Smooth muscle cell of the brain vasculature (primary cell): ENCODE data around the gene DYSF.

Experiments
- DNase-seq: peaks from one replicate; pipeline ENCODE4 v3.0.0-alpha.2; 2012; ENCODE audit warnings: low read depth, low spot score

The DYSF gene

DNA sequence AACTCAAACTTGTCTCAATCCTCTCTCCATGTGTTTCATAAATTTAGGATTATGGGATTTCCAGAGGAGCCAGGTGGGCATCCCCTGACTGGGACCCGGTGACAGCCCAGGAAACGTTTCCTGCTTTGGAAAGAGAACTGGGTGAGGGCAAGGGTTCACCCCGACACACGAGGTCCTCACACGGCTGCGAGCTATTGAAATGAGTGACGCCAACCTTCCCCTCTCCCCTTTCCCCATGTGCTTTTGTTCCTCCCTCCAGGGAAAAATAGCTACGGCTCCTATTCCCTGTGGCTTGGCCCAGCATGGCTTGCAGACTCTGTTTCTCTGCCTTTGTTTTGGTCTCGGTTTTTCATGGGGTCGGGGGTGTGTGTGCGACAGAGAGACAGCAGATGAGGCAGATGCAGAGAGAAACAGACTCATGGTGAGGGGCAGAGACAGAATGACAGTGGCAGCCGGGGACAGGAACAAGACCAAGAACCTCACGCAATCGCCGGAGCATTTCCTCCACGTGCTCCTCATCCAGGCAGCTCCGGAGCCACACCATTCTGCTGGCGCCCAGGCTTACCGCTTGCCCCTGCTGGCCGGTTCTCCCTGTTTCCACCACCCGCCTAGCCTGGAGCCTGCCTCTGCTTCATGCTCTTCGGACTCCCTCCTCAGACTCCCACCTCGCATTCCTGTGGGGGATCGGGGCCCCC, 238.5 kb downstream of the DYSF start:
- no peak for DNase-seq

DNA sequence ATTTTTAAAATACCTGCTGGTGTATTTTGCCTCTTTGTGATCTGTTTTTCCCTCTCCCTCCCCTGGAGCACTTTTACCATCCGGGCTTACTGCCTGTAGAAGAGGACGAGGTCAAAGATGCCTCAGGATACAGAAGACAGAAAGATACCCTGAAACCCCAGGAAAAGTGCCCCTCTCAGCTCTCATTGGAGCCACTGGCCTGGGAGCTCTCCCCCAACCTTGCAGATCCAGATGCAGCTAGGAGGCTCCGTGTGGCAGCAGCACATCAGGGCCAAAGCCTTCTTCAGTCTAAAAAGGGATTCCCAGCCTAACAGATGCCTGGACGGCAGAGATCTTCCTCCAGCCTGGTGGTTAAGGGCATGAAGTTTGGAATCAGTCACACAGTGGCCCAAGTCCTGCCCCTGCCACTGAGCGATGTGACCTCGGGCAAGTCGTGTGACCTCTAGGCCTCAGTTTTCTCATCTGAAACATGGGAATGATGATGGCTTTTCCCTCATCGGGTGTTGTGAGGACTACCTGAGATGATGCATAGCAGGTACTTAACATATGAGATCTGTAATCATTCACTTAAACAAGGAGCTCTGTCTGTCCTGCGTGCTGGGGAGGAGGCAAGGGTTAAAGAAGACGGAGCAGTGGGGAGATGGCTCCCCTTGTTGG, 239.4 kb downstream of the DYSF start:
- no peak for DNase-seq

DNA sequence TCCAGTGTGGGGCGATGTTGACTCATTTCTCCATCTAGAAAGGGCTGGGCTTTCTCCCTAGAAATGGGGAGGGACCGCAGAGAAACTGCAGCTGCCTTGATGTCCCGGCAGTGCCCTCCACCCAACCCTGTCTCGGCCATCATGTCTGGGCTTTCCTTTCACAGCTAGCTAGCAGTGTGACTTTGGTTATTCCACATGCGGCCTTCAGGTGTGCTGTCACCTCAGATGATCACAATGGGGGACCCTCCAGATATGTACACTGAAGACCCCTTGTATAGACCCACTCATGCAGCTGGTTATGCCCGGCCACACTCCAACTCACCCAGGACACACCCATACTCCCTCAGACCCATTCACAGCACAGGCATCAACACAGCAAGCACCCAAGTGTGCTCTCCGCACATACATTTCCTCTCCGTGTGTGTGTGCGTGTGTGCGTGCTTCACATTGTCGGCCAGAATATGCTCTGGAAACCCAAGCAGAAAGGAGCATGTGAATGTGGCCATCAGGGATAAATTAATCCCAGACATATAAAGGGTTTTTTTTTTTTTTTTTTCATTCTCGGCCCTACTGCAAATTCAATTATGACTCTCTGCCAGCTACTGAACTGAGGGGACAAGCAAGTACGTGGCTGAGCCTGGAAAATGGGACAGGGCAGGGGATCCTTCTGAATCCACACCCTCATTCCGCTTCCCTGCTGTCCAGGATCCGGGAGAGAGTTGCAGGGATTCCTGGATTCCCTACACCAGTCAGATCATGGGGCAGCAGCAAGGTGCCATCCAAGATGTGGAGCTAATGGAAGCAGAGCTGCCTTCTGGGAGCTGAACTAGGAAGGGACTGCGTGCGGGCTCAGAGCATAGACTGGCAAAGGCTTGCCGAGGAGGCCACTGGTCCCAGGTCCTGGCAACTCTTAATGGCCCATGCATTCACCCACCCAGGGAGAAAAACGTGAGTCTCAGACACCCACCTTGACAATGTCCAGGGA, 240.2 kb downstream of the DYSF start:
- DNase-seq, result no peak

DNA sequence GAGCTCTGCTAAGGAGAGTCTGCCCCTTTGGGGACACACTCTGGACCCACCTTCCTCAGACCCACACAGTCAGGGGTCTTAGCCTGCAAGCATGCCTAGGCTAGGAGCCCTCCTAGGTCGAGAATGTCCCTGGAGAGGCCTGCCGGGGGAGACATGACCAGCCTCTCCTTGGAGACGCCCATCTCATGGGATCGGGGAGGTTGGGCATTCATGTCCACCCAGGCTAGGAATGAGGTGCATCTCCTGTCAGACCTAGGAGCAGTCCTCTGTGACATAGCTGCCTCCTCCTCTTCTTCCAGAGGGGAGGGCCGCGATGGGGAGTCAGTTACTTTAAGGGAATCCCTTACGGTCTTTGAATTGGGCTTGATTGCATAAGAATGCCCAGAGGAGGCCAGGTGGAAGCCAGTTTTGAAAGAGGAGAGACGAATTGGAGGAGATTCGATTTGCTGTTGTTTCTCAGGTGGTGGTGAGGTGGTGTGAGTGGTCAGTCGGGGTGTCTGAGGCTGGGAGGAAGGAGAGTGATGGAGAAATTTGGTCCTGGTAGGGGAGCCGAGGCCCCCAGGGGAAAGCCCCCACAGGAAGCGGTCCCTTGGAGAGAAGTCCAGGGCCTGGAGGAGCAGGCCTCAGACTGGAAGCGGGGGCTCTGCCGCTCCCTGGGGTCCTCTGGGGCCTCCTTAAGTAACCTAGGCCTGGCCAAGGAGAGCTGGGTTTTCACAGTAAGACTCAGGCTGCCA, 241.3 kb downstream of the DYSF start:
- DNase-seq, result no peak

DNA sequence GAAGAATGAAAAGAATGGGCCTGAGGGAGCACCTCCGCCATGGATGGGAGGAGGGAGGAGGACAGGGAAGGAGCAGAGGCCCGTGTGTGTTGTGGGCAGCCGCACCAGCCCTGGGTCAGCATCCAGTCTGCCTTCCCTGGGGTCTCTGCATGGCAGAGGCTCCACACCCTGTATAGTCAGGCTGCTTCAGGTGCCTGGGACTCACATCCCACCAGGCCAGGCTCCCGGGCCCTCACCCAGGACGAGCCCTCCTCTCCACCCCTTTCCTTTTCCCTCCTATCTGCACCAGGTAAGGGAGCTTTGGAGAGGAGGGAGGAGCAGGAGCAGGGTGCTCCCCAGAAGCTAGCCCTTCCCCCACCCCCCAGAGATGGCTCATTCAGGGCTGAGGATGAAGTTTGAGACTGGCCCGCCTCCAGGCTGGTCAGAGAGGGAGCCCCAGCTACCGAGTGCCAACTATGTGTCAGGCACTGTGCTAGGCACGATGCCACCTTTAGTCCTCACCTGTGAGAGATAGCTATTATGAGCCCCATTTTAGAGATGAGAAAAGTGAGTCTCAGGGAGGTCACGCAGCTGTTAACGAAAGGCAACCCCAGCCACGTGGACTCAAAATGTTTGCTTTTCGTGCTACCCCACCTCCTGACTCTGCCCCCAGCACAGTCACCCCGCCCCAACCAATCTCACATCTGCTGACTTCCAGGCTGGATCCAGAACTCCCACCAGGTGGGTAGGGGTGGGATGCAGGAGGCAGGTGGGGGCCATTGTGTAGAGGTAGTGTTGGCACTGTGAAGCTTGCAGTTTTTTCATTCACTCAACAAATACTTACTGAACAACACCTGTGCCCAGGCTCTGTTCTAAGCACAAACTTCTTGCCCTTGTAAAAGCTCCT, 242.1 kb downstream of the DYSF start:
- DNase-seq, result no peak

DNA sequence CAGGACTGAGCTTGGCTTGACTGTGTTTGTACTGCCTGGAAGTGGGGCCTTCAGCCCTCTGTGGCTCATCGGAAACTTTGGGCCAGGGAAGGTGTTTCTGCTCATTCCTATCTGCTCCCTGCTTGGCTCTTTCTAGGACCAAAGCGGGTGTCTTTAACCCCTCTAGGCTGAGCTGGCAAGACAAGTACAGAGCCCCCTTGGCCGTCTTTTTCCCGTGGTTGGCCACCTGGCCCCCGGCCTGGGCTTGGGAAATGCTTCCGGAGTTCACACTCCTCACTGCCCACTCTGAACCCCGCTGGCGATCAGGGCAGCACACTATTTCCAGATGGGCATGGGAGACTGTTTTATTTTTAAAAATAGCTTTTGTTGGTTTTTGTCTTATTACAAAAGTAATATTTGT, 243.0 kb downstream of the DYSF start:
- DNase-seq, result no peak

DNA sequence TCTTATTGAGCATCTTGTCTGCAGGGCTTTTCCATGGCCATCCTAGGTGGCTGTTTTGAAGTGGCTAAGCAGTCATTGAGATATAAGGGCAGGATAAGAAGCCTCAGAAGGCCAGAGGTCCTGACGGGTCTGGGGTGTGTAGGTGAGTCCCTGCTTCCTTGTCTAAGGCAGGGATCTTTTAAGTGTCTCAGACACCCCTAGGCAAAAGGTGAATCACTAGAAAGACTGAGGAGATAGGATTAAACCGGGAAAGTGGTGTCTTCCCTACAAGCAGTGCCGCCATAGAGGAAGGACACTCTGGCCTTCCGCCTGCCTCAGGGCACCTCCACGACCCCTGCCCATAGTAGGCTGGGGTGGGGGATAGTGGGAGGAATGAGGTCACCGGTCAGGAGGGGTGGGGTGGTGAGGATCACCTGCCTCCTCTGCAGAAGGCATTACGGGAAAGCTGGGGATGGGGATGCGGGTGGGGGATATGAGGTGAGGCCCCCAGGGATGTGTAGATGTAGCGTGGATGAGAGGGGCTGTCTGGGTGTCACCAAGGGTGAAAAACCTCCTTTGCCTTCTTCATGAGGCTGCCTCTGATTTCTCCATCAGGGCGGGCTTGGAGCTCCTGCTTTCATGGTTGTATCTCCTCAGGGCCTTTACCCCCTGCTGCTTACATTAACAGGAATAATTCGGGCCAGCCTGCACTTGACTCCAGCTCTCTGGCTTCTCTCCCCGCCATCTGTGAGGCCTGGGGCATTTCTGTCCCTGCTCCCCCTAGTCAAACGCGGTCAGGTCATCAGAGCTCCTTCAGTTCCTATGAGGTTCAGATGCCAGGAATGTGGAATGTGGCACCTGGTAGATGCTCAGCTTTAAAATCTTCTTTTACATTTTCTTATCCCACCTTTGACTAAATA, 244.0 kb downstream of the DYSF start:
- no peak for DNase-seq

DNA sequence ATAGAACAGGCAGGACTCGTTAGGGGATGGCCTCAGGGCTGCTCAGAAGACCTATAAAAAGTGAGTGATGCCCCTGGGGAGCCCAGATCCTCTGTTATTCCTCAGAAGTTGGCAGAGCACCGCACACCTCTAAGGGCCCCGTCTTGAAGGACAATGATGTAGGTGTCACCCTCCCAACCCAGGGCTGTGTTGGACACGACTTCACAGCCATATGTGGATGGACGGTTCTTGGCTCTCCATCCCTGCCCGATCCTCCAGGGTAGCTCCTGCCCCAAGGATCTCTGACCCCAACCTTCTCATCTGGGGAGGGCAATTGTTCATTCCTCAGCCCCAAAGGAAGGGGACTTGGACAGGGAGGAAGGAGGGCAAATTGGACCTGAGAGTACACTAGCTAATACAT, 246.1 kb downstream of the DYSF start:
- DNase-seq, result no peak

DNA sequence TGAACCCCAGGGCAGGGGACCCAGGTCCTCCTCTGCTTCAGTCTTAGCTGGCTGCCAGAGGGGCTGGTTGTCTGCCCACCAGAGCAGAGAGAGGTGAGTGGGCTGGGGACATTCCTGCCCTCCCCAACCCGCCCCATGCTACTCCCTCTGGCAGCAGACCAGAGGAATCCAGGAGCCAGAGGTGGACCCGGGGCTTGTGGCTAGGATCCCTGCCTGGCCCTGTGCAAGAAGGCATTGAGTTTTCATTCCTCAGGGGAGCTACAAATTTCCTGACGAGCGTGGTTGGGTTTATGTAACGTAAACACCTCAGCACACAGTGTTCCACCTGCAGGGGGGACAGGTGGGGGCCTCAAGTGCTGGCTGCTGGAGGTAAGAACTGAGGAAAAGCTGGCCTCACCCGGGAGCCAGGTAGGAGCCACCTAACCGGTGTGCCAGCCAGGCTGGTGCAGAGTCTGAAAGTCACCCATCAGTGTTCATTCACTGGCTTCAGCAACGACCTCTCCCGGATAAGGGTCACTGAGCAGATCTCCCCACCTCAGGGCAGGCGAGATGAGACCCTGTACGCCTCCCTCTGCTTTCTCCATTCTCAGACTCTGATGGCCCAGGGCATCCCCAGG, 246.8 kb downstream of the DYSF start:
- DNase-seq, result no peak

DNA sequence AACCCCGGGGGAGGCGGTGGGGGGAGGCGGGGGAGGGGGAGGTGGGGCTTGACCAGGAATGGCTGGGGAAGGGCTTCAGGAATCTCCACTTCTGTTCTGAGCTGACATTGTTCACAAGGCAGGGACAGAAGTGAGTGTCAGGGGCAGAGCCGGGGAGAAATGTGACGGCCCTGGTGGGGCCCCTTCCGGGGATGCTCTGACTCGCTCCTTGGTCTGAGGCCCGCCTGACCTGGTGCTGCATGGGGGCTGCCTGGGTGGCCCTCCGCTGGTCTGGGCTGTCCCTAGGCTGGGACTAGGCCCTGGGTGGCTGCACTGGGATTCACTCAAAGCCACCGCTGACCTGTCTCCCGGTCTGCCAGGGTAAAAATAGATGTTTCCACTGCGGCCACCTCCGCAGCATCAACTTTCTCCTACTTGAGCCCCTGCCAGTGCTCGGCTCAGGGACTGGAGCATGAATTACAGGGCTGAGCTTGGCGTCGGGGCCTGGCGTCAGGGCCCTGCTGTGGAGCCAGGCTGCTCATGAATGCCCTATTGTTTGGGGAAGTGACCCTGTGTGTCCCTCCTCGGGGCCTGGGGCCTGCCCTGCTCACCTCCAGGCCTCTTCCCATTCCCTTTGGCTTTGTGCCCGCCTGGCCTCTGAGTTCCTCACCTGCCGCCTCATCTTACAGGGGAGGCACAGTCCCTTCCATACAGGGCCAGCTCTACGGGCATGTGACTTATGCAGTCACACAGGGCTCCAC, 247.5 kb downstream of the DYSF start:
- DNase-seq, result no peak

DNA sequence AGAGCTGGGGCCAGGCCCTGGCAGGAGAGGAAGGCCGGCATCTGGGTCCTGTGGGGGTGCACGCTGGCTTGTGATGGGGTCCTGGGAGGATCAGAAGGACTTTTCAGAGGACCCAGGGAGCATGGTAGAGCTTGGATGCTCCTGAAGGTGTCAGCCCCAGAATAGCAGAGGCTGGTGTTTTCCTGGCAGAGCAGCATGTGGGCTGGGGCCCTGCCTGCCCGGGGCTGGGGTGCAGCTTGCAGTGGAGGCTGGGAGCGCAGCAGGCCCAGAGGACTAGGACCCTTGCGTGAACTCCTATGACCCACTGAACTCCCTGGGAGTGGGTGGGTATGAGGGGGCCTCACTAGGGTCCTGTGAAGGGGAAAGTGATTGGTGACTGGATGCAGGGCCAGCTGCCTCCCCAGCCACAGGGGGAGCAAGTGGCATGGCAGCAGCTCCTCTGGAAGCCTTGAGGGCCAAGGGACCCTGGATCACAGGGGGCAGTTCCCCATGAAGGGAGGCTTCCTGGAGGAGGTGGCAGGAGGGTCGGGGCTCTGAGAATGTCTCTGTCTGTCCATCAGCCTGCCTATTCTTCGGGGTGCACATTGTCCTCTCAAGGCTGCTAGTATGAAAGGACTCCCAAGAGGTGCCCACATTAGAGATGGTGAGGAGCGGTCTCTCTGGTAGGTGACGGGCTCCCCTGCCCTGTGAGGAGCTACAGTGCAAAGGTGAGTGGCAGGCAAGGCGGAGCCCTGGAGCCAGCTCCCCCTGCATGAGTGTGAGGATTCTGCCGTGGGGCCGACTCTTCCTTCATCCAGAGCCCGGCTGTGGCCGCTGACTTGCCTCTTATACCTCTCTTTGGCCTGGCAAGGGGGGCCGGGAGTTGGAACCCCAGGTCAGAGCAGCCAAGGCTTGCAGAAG, 249.0 kb downstream of the DYSF start:
- DNase-seq, result no peak

DNA sequence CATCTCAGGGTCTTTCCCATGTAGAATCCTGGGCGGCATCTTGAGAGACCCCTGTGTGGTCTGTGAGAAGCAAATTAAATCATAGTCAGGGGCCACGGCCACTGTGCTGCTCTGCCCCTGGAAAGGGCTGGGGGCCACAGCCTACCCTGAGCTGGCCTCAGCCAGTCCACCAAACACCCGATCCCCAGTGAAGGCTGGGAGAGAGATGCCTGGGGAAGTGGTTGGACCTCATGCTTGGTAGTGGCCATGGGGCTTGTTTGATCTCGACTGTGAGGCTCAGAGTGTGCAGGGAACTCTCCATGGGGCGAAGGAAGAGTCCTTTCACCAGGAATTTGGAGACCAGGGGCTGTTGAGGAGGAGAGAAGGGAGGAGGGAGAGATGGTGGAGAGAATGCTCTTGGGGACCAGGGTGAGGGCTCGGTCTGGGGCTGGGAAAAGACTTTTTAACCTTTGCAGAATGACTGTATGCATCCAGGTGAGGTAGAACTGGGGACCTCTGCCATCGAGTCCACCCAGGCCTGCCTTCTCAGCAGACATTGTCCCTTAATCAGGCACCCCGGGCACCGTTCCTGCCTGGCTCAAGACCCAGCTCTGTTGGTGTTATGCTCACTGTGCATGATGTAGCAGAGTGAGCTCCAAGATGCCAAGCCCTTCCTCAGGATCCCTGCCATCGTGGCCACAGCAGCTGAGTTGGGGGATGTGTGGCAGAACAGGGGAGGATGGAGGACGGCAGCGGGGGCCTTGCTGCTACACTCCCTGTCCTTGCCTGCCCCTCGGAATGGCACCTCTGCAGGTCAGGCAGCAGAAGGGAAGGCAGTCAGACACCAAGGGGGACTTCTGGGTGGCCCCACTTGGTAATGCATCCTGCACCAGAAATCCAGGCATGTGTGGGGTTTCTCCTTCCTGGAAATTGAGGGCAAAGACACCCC, 249.9 kb downstream of the DYSF start:
- DNase-seq, result no peak

DNA sequence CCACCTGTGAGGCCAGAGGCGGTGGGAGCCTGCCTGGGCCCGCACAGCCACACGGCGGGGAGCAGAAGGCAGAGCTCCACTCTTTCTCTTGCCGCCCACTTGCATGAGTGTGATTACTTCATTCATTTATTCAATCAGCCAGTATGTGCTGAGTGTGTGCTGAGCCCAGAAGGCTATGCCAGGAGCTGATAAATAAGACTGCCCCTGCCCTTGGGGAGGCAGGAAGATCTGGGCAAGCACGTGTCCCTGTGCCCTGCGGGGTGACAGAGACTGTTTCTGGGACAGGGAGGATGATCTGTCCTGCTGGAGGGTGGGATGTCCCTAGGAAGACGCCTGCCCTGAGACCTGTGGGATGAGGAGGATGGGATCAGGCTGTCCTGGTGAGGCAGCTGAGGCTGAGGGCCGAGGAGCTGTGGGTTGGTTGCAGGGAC, 250.8 kb downstream of the DYSF start:
- no peak for DNase-seq

DNA sequence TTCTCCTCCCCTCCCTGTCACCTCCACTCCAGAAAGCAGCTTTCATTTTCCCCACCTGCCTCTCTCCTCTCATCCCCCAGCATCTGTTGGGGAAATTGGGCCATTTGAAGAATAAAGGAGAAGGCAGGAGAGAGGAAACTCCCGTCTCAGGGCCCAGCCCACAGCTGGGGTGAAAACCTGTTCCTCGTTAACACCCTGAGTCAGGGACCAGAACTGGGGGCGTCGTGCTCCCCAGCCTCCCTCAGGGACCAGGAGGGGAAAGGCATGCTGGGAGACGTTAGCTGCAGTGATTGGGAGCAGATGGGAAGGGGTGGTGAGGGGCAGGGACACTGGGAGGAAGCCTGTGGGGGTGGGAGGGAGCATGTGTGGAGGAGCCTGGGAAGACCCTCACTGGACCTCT, 251.3 kb downstream of the DYSF start:
- DNase-seq, result no peak

DNA sequence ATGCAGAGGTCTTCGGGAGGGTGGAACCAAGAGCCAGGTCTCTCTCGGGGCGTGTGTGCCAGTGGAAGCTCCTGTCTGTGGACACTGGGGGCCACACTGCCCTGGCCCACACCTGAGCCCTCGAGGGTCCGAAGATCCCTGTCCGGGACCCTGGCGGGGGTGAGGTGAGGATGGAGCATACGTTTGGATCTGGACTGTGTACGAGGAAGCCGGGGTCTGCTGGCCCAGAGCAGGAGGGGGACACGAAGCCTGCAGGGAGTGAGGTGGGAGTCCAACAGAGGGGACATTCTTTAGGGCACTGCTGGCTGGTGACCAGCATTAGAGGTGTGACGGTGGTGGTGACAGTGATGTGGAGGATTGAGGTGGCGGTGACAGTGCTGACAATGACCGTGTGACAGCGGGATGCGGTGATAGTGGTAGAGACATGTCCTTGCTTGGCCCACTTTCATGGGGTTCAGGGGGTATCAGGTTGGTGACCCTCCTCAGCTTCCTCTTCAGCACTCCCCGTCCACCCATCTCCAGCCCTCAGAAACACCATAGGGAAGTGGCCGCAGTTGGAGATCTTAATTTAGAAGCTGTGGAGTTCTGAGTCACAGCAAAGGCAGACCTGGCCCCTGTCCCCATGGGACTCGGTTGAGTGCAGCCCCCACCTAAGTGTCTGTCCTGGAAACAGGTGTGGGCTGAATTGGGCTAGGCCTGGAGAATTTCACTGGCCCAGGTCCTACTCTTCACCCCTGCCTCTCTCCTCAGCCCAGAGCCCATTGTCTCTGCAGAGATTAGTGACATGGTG, 252.0 kb downstream of the DYSF start:
- DNase-seq, result no peak

DNA sequence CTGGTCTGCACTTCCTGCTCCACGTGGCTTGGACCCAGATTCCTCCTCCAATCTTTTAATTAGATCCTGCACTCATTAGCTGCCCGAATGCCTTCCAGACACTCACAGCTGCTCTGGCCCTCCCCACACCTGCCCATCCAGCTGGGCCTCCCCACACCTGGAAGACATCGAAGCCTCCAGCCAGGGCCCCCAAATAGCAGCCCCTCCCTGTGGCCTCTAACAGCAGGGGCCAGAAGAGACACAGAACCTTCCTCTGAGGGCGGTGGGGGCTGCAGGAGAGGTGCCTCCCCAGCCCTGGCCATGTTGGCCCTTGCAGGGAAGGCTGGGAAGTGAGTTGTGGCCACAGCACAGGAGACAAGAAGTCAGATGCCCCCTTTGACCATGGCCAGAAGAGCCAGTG, 252.8 kb downstream of the DYSF start:
- DNase-seq, result no peak
